Activated CD4-positive, alpha-beta T cell treated with anti-CD3 and anti-CD28 coated beads, Interleukin-2, Interleukin-6, amounts not matched to agents 100 ng/mL and 50 ng/mL, durations not matched to agents 16 hours and 8 hours (primary cell): ENCODE results near the gene MAPKBP1.

Source experiments
- DNase-seq: peaks from one replicate; pipeline ENCODE4 v3.0.0-alpha.2; 2020

MAPKBP1 gene

DNA sequence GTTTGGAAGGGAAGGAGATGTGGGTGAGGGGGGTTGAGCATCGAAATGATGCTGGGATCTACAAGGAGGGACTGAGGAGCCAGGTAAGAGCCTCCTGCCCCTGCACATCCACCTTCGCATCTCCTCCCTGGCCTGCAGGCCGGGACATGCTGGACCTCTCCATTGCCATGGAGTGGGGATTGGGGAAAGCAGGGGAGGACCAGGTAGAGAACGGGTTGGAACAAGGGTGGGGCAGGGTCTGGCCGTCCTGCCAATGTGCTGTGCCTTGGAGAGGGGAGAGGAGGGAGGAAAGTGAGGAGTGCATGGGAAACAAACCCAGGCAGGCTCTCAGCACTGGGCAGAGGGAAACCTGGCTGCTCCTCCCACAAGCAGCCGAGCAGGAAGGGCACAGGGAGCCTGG, 74.9 kb downstream of the MAPKBP1 start:
- DNase-seq, result no peak

DNA sequence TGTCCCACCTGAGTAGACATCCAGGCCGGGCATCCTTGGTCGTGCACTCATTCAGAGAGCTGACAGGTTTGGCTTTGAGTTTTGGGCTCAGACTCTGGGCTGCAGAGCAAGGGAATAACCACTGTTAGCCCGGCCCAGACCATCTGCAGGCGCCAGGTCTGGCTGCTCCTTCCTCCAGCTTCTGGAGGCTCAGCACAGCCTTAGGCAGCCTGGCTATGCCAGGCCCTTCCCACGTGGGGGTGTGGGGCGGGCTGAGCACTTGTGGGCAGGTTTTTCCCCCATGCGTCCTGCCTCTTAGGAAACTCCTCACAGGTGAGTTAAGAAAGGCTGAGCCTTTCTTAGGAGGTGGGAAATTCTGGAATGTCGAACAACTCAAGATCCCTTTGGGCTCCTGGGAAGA, 75.6 kb downstream of the MAPKBP1 start:
- DNase-seq, result no peak

DNA sequence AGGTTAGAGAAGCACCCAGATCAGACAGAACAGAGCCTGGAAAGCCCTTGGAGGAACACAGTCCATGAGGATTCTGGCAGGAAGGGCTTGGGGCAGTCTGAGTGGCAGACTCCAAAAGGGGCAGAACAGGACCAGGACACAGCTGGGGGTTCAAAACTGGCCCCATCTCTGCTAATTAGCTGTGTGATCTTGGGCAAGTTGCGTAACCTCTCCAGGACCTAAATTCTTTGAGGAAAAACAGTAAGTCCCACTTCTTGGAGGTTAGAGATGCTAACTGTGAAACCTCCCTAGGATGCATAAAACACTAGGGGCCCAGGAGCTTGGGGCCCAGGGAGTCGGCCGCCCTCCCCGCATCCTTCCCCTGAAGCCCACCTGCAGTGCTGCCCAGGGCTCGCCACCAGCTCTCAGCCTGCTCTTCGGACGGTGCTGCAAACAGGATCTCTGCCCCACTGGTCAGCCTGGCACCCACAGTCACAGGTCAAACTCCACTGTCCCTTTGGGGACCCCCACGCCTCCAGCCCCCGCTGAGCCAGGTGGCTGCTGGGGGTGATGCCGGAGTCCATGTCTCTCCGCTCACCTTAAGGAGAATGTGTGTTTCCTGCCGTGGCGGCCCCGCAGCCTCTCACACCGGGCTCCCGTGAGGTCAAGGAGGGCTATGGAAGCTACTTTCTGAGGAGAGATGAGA, 76.3 kb downstream of the MAPKBP1 start:
- no peak for DNase-seq

DNA sequence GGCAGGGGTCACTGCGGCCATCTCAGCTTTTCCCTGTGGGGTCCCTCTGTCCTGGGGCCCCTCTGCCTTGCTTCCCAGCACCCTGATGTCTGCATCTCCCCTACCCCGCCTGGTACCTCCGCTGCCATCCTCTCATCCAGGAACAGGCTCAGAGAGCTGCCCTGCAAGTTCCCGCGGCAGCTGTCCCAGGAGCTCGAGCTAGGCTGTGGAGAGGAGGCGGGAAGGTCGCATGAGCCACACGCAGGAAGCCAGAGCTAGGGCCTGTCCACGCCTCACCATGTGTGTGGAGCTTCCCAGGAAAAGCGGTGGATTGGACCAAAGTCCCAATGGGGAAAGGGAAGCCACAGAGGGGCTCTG, 76.9 kb downstream of the MAPKBP1 start:
- DNase-seq, result no peak

GRCh38 chr15:41851755-41852370, 77.6 kb downstream of the MAPKBP1 start:
- DNase-seq, result no peak

GRCh38 chr15:41852736-41853590, 78.7 kb downstream of the MAPKBP1 start:
- no peak for DNase-seq

DNA sequence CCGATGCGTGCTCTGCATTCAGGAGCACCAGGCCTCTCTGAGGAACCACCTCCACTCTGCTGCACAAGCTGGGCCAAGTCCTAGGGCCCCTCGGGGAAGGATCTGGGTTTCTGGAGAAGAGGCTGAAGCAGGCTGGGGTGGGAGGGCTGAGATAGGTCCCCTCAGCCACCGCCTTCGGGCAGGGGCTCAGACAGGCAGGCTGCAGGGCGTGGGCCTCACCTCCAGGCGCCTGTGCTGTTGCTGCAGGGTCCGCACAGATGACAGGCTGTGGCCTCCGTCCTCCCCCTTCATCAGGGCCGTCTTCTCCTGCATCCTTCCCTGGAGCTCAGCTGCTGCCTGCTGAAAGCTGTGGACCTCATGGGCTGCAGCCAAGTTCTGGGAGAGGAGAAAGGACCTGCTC, 79.5 kb downstream of the MAPKBP1 start:
- DNase-seq, result no peak

DNA sequence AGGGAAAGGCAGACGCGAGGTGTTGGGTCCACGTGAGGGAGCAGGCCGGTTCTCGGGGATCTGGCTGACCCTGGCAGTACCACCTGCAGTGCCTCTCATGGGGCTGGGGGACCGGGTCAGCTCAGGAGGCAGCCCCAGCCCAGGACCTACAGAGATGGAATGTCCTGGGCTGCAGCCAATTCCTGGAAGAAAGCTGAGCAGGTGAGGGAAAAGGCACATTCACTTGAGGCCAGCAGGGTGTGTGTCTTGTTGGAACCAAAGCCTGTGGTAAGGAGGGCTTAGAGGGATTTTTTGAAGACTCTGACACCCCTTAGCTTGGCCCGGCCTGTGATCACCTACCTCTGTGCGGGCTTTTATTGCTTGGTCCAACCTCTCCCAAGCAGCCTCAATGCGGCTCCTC, 80.2 kb downstream of the MAPKBP1 start:
- DNase-seq, result no peak

DNA sequence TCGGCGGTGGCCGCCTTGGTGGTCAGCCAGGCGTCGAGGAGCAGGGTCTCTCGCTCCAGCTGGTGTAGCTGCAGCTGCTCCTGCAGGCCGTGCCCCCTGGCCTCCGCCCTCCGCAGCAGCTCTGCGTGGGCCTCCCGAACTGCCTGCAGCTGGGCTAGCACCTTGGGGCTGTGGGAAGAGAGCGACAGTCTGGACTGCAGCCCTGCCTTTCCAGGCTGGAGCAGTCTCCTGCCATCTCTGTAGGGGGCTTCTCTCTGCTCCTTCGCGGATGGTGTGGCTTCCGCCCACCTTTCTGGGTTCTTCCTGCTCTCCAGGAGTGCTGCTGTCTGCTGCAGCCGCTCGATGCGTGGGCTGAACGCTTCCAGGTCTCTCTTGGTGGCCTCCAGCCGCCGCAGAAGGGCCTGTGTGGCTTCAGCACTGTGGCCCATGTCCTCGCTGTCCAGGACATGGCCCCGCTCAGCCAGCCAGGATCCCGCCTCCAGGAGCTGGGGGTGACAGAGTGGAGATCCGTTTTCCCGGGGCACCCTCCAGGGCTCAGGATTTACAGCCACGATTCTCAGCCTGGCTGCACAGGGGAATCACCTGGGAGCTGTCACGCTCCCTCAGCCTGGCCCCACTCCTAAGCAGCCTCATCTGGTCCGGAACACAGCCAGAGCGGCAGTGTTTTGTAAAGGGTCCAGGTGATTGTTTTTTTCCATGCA, 81.1 kb downstream of the MAPKBP1 start:
- DNase-seq, result no peak

GRCh38 chr15:41856262-41856661, 82.0 kb downstream of the MAPKBP1 start:
- DNase-seq, result no peak

GRCh38 chr15:41856716-41857115, 82.4 kb downstream of the MAPKBP1 start:
- no peak for DNase-seq

DNA sequence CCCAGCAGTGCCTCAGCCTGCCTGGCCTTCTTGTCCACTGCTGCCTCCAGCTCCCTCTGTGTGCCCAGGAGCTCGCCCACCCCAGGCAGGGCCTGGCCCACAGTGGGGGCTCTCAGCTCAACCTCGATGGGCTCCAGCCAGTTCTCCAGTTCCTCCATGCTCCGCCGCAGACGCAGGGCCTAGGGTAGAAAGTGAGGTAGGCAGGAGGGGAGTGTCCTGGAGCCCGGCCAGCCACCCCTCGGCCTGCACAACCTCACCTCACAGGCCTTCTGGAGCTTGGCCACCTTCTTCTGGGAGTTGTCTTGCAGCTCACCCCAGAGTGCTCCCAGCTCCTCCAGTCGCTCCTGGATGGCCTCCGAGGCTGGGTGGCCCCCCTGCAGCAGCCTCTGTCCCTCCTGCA, 83.0 kb downstream of the MAPKBP1 start:
- no peak for DNase-seq

- DNase-seq, result no peak
These were observed 84.5 kb downstream of the MAPKBP1 start for GRCh38 chr15:41858756-41859155.

DNA sequence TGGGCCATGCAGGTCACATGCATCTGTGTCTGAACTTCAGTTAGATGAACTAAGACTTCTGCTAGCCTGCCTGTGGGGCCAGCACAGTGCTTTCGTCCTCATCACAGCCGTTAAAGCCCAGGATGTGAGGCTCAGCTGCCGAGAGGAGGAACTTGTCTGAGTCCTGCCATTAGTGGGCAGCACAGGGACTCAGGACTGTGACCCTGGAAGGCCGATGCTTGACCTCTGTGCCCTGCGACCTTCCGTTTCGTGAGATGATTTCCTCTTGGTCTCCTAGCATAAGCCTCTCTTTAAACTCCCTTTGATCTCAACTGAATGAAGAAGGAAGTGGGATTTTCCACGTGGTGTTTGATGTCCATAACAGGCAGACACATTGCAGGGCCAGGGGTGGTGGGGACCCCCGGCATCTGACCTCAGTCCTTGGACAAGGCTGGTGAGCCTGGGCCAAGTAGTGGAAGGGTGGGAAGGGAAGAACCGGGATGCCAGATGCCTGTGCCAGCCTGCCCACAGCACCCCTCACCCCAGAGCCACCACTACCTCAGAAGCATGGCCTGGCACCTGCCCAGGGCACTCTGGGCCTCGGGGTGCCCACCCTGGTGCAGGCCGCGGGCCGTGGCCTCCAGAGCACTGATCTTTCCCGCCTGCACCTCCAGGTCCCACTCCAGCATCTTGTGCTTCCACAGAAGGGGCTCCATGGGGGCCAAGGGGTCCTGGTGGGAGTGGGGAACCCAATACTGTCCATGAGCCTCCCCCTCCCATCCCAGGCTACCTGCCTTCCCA, 86.0 kb downstream of the MAPKBP1 start:
- DNase-seq, result no peak

DNA sequence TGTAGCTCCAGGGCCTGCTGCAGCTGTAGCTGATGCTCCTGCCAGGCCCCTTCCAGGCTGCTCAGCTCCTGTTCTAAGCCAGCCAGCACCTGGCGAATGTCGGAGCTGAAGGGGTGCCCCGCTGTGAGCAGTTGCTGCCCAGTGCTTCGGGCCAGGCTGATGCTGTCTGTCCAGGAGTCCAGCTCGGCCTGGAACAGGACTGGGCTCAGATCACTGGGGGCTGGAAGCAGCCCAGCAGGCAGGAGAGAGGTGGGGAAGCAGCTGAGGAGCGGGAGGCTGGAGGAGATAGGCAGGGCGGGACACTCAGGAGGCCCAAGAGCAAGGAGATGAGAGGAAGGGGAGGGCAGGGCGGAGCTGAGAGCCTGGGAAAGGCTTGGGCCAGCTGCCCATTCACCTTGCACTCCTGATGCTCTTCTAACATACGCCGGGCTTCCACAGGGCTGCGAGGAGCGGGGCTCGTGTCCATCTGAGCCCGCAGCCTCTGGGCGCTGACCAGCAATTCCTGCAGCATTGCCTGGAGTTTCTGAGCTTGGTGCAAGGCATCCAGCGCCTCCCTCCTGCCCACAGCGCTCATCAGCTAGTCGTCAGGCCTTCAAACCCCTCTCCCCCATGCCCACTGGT, 87.6 kb downstream of the MAPKBP1 start:
- DNase-seq, result no peak

DNA sequence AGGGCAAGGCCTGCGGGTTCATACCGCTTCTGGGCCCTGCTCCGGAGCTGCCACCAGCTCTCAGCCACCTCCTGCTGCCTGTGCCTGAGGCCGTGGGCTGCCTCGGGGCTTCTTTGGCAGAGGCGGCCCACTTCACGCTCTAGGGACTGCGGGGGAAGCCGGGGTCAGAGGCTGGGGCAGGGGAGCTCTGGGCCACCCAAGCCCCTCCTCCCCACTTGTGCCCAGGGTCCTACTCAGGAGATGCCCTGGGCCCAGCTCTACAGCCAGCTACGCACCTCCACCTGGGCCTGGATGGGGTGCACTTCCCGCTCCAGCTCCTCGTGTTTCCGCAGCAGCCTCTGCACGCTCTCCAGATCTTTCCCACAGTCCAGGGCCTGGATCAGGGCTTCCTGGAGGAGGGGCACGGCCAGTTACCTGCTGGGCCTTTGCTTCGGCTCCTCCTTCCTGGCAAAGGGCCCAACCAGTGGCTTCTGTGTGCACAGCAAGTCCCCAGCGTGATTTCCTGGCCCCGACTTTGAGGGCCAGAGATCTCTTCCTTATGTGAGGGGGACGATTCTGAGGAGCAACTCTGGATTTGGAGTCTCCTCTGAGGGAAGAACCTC, 88.3 kb downstream of the MAPKBP1 start:
- DNase-seq, result no peak

- DNase-seq, result no peak
These were observed 91.3 kb downstream of the MAPKBP1 start for GRCh38 chr15:41865490-41866055.

DNA sequence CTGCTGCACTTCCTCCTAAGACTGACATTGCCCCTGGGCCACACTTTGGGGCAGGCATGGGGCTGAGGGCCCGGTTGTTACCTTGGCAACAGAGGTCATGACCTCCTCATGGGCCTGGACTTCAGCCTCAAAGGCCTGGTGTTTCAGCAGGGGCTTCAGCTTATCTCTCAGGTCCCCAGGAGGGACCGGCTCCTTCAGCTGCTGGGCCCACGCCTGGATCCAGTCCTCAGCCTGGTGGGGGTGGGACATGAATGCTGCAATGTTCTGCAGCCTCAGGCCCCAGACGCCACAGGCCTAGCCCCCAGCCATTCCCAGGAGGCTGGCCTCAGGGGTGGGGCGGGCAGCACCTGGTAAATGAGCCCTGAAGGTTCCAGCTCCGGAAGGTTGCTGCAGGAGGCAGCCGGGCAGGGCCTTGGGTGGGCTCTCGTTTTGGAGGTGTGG, 92.0 kb downstream of the MAPKBP1 start:
- DNase-seq, result no peak

- no peak for DNase-seq
These were observed 92.7 kb downstream of the MAPKBP1 start for GRCh38 chr15:41866872-41867579.

GRCh38 chr15:41868321-41868720, 94.0 kb downstream of the MAPKBP1 start:
- no peak for DNase-seq
